Chondrocyte (in vitro differentiated cells): ENCODE data around the gene TEDC2. TPM values are rescaled to one million over a fixed set of nuclear protein-coding genes. Genes with fewer than 3 reads are reported as not detected.

Experiments used
- DNase-seq: peaks from one replicate; pipeline ENCODE4 v3.0.0; 2021; ENCODE audit warnings: mixed read lengths, low spot score
- H3K27ac Mint-ChIP-seq: one replicate; pipeline ENCODE4 v1.8.0; 2021; ENCODE audit warnings: mild to moderate bottlenecking, moderate library complexity, mixed read lengths; ENCODE audit not compliant: unreplicated experiment
- H3K27me3 Mint-ChIP-seq: 2 replicates; pipeline ENCODE4 v1.8.0; 2021; ENCODE audit warnings: low read depth, mixed read lengths
- H3K36me3 Mint-ChIP-seq: 2 replicates; pipeline ENCODE4 v1.8.0; 2021; ENCODE audit warnings: low read depth, mixed read lengths
- H3K4me1 Mint-ChIP-seq: 2 replicates; pipeline ENCODE4 v1.8.0; 2021; ENCODE audit warnings: low read depth, mild to moderate bottlenecking, mixed read lengths
- H3K4me3 Mint-ChIP-seq: one replicate; pipeline ENCODE4 v1.8.0; 2021; ENCODE audit warnings: mild to moderate bottlenecking, moderate library complexity, mixed read lengths; ENCODE audit not compliant: unreplicated experiment
- H3K9me3 Mint-ChIP-seq: 2 replicates; pipeline ENCODE4 v1.8.0; 2021; ENCODE audit warnings: low read depth, mixed read lengths
- total RNA-seq: library from RNA; stranded (reverse); gene quantifications from 3 replicates; pipeline ENCODE4 v1.2.1, GENCODE V29; 2021
- TF ChIP-seq, protein P1 (sequence below): fragments of 200-600 bp; sonication (generic); IDR thresholded peaks from 2 replicates; pipeline ENCODE4 v1.5.0; 2021; ENCODE audit warnings: antibody characterized with exemption, mild to moderate bottlenecking, moderate library complexity

The TEDC2 gene
- total RNA-seq, 1 donor from 2014 or later, result 3.9 TPM

DNA sequence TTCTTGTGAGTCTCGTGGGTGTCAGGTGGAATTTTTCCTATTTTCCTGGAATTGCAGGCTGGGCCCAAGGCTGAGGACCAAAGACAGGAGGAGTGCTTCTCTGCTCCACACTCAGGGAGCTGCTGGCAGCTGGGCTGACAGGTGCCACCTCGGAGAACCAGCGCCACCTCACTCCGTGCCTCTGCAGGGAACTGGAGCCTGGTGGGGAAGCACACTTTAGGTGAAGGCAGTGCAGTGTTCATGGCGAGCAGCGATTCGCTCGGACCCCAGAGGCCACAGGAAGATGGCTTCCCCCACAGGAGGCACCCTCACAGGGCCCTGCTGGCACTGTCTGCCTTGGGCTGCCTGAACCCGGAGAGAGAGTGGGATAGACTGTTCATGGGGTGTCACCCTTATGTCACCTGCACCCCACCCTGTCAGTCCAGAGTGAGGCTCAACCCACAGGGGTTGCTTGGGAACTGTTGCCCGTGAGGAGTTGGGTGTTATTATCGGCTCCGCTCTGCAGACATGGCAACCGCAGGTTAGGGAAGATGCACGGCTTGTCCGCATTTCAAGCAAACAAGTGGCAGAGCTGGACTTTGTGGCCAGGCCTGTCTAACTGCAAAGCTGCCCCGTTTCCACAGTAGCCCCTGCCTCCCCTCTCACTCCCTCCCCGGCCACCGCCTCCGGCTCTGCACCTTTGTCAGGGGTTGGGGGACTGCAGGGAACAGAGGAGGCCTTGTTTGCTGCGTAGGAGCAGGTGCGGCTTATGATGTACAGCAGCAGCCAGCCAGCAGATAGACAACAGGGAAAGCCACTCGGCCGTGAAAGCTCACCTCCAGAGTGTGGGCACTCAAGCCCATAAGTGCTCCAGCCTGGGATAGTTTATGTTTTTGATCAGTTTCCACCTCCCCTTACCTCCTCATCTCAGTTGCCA lies 30.5 kb downstream of the TEDC2 start:
- Mint-ChIP-seq H3K9me3 (no peaks in the 10 kb centered on the region), H3K4me1 (peaks cover 9% of the 10 kb centered on the region), H3K4me3 (no peak overlapping the region), H3K27me3 (no peaks in the 10 kb centered on the region), H3K36me3 (peaks cover 2% of the 10 kb centered on the region), H3K27ac (no peak overlapping the region)
- no peak for DNase-seq
- TF ChIP-seq, protein P1, sequence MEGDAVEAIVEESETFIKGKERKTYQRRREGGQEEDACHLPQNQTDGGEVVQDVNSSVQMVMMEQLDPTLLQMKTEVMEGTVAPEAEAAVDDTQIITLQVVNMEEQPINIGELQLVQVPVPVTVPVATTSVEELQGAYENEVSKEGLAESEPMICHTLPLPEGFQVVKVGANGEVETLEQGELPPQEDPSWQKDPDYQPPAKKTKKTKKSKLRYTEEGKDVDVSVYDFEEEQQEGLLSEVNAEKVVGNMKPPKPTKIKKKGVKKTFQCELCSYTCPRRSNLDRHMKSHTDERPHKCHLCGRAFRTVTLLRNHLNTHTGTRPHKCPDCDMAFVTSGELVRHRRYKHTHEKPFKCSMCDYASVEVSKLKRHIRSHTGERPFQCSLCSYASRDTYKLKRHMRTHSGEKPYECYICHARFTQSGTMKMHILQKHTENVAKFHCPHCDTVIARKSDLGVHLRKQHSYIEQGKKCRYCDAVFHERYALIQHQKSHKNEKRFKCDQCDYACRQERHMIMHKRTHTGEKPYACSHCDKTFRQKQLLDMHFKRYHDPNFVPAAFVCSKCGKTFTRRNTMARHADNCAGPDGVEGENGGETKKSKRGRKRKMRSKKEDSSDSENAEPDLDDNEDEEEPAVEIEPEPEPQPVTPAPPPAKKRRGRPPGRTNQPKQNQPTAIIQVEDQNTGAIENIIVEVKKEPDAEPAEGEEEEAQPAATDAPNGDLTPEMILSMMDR, result no peak

- DNase-seq, result no peak
- Mint-ChIP-seq H3K4me3 (no peak overlapping the region), H3K27ac (no peak overlapping the region), H3K36me3 (peaks cover 4% of the 10 kb centered on the region), H3K27me3 (no peaks in the 10 kb centered on the region), H3K4me1 (peaks cover 5% of the 10 kb centered on the region), H3K9me3 (no peaks in the 10 kb centered on the region)
- TF ChIP-seq, protein P1, result no peak
Observed at GRCh38 chr16:2492292-2492691, 32.4 kb downstream of the TEDC2 start.

- no peaks in the 10 kb centered on the region for H3K9me3 Mint-ChIP-seq
- DNase-seq, result no peak
- H3K27ac Mint-ChIP-seq, result no peak overlapping the region
- TF ChIP-seq, protein P1, result no peak
- peaks cover 4% of the 10 kb centered on the region for H3K36me3 Mint-ChIP-seq
- peaks cover 4% of the 10 kb centered on the region for H3K4me1 Mint-ChIP-seq
- no peaks in the 10 kb centered on the region for H3K27me3 Mint-ChIP-seq
- H3K4me3 Mint-ChIP-seq, result no peak overlapping the region
Observed at GRCh38 chr16:2493605-2494004, 33.7 kb downstream of the TEDC2 start.

DNA sequence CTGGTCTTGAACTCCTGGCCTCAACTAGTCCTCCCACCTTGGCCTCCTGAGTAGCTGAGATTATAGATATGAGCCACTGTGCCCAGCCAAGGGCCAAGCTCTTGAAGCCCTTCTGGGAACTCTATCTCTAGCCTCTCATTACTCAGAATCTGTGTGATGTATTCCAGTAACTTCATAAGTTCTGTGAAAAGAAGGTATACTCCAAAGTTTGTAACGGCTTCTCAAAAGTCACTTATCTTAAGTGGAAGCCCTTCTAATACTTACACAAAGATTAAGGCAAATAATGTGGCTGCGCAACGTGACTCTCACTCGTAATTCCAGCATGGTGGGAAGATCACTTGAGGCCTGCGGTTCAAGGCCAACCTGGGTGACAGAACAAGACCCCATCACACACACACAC lies 34.7 kb downstream of the TEDC2 start:
- Mint-ChIP-seq H3K4me1 (peaks cover 4% of the 10 kb centered on the region), H3K9me3 (no peaks in the 10 kb centered on the region), H3K36me3 (peaks cover 4% of the 10 kb centered on the region), H3K27me3 (no peaks in the 10 kb centered on the region), H3K4me3 (no peak overlapping the region), H3K27ac (no peak overlapping the region)
- no peak for DNase-seq
- TF ChIP-seq, protein P1, result no peak

- Mint-ChIP-seq H3K36me3 (peaks cover 2% of the 10 kb centered on the region), H3K4me3 (no peak overlapping the region), H3K4me1 (peaks cover 4% of the 10 kb centered on the region), H3K27me3 (no peaks in the 10 kb centered on the region), H3K27ac (no peak overlapping the region), H3K9me3 (no peaks in the 10 kb centered on the region)
- TF ChIP-seq, protein P1, result no peak
- DNase-seq, result no peak
Observed at GRCh38 chr16:2495041-2495440, 35.1 kb downstream of the TEDC2 start.
